A673 (cell line): ENCODE data around the gene SCGB3A2.

Source experiments
- EZH2 ChIP-seq: fragments of 200-600 bp; sonication (generic); IDR thresholded peaks from 2 replicates; pipeline ENCODE4 v1.6.1; 2017; ENCODE audit warnings: borderline replicate concordance, low read depth, mild to moderate bottlenecking, mixed read lengths, antibody characterized with exemption, low read length; ENCODE audit not compliant: poor library complexity, severe bottlenecking
- TF ChIP-seq, protein P1 (sequence below): fragments of 300-800, 200-600 bp; sonication (generic); conservative IDR thresholded peaks from 2 replicates; pipeline ENCODE4 v1.5.1; 2017; ENCODE audit warnings: low read depth, mild to moderate bottlenecking, antibody characterized with exemption, low read length, moderate library complexity, mixed read lengths

DNA sequence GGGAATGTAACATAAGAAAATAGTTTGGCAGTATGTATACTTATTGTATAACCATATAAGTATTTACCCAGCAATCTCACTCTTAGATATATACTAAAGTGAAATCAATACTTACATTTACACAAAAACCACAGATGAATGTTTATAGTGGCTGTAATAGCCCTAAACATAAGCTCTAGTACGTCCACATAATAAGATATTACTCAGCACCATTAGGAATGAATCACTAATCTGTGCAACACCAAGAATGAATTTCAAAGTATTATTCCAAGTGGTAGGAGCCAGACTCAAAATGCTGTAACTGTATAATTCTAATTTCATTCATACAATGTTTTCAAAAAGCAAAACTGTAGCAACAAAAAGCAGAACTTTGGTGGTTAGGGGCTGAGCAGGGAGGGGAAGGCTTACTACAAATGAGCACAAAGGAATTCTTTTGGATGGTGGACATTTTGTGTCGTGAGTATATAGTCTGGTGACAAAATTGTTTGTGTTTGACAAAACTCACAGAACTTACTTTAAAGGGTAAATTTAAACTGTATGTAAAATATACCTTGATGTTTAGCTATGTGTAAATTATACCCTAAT lies 39.7 kb downstream of the SCGB3A2 start:
- TF ChIP-seq, protein P1, sequence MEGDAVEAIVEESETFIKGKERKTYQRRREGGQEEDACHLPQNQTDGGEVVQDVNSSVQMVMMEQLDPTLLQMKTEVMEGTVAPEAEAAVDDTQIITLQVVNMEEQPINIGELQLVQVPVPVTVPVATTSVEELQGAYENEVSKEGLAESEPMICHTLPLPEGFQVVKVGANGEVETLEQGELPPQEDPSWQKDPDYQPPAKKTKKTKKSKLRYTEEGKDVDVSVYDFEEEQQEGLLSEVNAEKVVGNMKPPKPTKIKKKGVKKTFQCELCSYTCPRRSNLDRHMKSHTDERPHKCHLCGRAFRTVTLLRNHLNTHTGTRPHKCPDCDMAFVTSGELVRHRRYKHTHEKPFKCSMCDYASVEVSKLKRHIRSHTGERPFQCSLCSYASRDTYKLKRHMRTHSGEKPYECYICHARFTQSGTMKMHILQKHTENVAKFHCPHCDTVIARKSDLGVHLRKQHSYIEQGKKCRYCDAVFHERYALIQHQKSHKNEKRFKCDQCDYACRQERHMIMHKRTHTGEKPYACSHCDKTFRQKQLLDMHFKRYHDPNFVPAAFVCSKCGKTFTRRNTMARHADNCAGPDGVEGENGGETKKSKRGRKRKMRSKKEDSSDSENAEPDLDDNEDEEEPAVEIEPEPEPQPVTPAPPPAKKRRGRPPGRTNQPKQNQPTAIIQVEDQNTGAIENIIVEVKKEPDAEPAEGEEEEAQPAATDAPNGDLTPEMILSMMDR = no peak
- TF ChIP-seq EZH2 = no peak
